Measurements from ENCODE around the gene GALC.

GALC gene

GRCh38 chr14:87975636-87976035 lies 17.3 kb downstream of the GALC start:
- TF ChIP-seq CTCF (IDR thresholded peaks at IDR 0.05; ENCODE audit: control extremely low read depth, extremely low read depth, low read depth, missing control alignments) = no peak
- CTCF ChIA-PET = interaction anchor here (1.0 to 1.3 kb wide), 3 partner anchors 8 to 30 kb away, joined by 3 to 6 read pairs (median 5); no protein-coding TSS in a partner anchor
- POLR2A ChIA-PET = no interaction called here
- no peak for DNase-seq (ENCODE audit: extremely low spot score)

- TF ChIP-seq CTCF (IDR thresholded peaks at IDR 0.05; ENCODE audit: control extremely low read depth, extremely low read depth, low read depth, missing control alignments) = no peak
- CTCF ChIA-PET = interaction anchor here (1.0 to 1.2 kb wide), 2 partner anchors 18 to 26 kb away, joined by 3 to 4 read pairs; no protein-coding TSS in a partner anchor
- peak; percentile 27 for DNase-seq (ENCODE audit: extremely low spot score)
- POLR2A ChIA-PET = no interaction called here
Observed at GRCh38 chr14:87971010-87971409, 22.0 kb downstream of the GALC start.

GRCh38 chr14:87967496-87967895 lies 25.5 kb downstream of the GALC start:
- DNase-seq (ENCODE audit: extremely low spot score) = no peak
- ChIA-PET CTCF (interaction anchor here (0.9 to 2.2 kb wide), 4 partner anchors 9 to 22 kb away, joined by 3 to 13 read pairs (median 4); no protein-coding TSS in a partner anchor), POLR2A (no interaction called here)
- TF ChIP-seq CTCF (IDR thresholded peaks at IDR 0.05; ENCODE audit: control extremely low read depth, extremely low read depth, low read depth, missing control alignments) = no peak

- TF ChIP-seq CTCF (IDR thresholded peaks at IDR 0.05; ENCODE audit: control extremely low read depth, extremely low read depth, low read depth, missing control alignments) = no peak
- DNase-seq (ENCODE audit: extremely low spot score) = no peak
- POLR2A ChIA-PET = no interaction called here
- CTCF ChIA-PET = interaction anchor here (0.9 to 1.4 kb wide), 2 partner anchors 9 to 18 kb away, joined by 3 read pairs; no protein-coding TSS in a partner anchor
Observed at GRCh38 chr14:87966816-87967215, 26.2 kb downstream of the GALC start.

GRCh38 chr14:87961246-87961645 lies 31.7 kb downstream of the GALC start:
- no peak for TF ChIP-seq CTCF (IDR thresholded peaks at IDR 0.05; ENCODE audit: control extremely low read depth, extremely low read depth, low read depth, missing control alignments)
- no peak for DNase-seq (ENCODE audit: extremely low spot score)
- POLR2A ChIA-PET = no interaction called here
- CTCF ChIA-PET = interaction anchor here (1.0 to 1.3 kb wide), 2 partner anchors 15 to 207 kb away, joined by 3 to 6 read pairs; no protein-coding TSS in a partner anchor

GRCh38 chr14:87960013-87960787 lies 32.8 kb downstream of the GALC start:
- ChIA-PET CTCF (interaction anchor here (1.3 kb wide), 1 partner anchor 14 kb away, joined by 6 read pairs; no protein-coding TSS in a partner anchor), POLR2A (no interaction called here)
- DNase-seq (ENCODE audit: extremely low spot score) = no peak
- no peak for TF ChIP-seq CTCF (IDR thresholded peaks at IDR 0.05; ENCODE audit: control extremely low read depth, extremely low read depth, low read depth, missing control alignments)

Measured in GM10248 (cell line).